Panc1 (cell line): ENCODE results near the gene NDP. TPM values are rescaled to one million over a fixed set of nuclear protein-coding genes. Genes with fewer than 3 reads are reported as not detected.

ENCODE experiments used
- ATAC-seq: fragments of 200-7000 bp; cut with Tn5 transposase; 2 replicates; pipeline ENCODE4 v1.9.1; 2020; ENCODE audit warnings: mild to moderate bottlenecking, moderate library complexity
- BruUV-seq: library from RNA; stranded (reverse); fragments of 400-500 nt; replicated peaks from 2 replicates; lab custom pipeline; 2021; lab: Mats Ljungman, UMichigan
- CTCF ChIA-PET: fragments of 300-600 bp; sonication (Branson Sonifier 250); formaldehyde crosslinking; loops from one replicate; lab custom pipeline; 2022; ENCODE audit warnings: antibody characterized with exemption; lab: Charles Lee
- POLR2A ChIA-PET: fragments of 300-600 bp; sonication (Branson Sonifier 250); formaldehyde crosslinking; loops from one replicate; lab custom pipeline; 2022; ENCODE audit warnings: antibody characterized with exemption; lab: Charles Lee
- DNase-seq: peaks from one replicate; pipeline ENCODE4 v3.0.0-alpha.2; 2010; ENCODE audit warnings: low read depth, low spot score
- H3K27ac ChIP-seq: 2 replicates; pipeline ENCODE4 v1.5.1; 2011; ENCODE audit warnings: mild to moderate bottlenecking, low read length, inconsistent platforms
- H3K27me3 ChIP-seq: fragments of 200-500 bp; sonication (Bioruptor generic); 2 replicates; pipeline ENCODE4 v1.6.0; 2014; ENCODE audit warnings: low read length, inconsistent platforms; ENCODE audit not compliant: control insufficient read depth, insufficient read depth
- H3K36me3 ChIP-seq: fragments of 200-500 bp; sonication (Bioruptor generic); 2 replicates; pipeline ENCODE4 v1.5.1; 2014; ENCODE audit warnings: inconsistent platforms, mild to moderate bottlenecking, low read length, moderate library complexity; ENCODE audit not compliant: control insufficient read depth, insufficient read depth
- H3K4me1 ChIP-seq: 2 replicates; pipeline ENCODE4 v1.5.1; 2011; ENCODE audit warnings: inconsistent platforms, mild to moderate bottlenecking, low read length, moderate library complexity; ENCODE audit not compliant: control insufficient read depth, insufficient read depth
- H3K4me3 ChIP-seq, 2 experiments: 2 replicates each; pipeline ENCODE4 v1.5.1; 2011 to 2012; ENCODE audit warnings: low read depth in 2 of 2, low read length in 2 of 2, mild to moderate bottlenecking in 2 of 2, inconsistent platforms in 1 of 2, moderate library complexity in 1 of 2
- H3K9me3 ChIP-seq: fragments of 200-500 bp; sonication (Bioruptor generic); 2 replicates; pipeline ENCODE4 v1.5.1; 2014; ENCODE audit warnings: low read depth, mild to moderate bottlenecking, inconsistent platforms, low read length, moderate library complexity; ENCODE audit not compliant: control insufficient read depth, insufficient read depth
- CTCF ChIP-seq: fragments of 450-650 bp; IDR thresholded peaks from 2 replicates; pipeline ENCODE4 v1.5.1; 2017; ENCODE audit warnings: mild to moderate bottlenecking
- POLR2AphosphoS5 ChIP-seq: IDR thresholded peaks from 2 replicates; pipeline ENCODE4 v1.6.1; 2012; ENCODE audit warnings: mild to moderate bottlenecking, low read depth, low read length, moderate library complexity
- REST ChIP-seq, 2 experiments: IDR thresholded peaks; 2 replicates each; pipeline ENCODE4 v1.6.1; 2011 to 2012; ENCODE audit warnings: low read depth in 2 of 2, control low read depth in 1 of 2, low read length in 1 of 2, mild to moderate bottlenecking in 1 of 2, moderate library complexity in 1 of 2; ENCODE audit not compliant: insufficient read depth in 1 of 2
- SIN3A ChIP-seq: IDR thresholded peaks from 2 replicates; pipeline ENCODE4 v1.6.1; 2012; ENCODE audit warnings: low read depth, mild to moderate bottlenecking, low read length, moderate library complexity, borderline replicate concordance; ENCODE audit not compliant: insufficient read depth
- TCF7L2 ChIP-seq: IDR thresholded peaks from 2 replicates; pipeline ENCODE4 v1.6.1; 2011; ENCODE audit warnings: mild to moderate bottlenecking, low read depth, low read length, inconsistent platforms
- in situ Hi-C: cut with HindIII; loops from 2 replicates; pipeline ENCODE4 v1.10.0; 2016; ENCODE audit warnings: low sequenced_read_pairs, low pct_unique_long_range_greater_than_20kb
- intact Hi-C: fragments of 100-400 bp; cut with micrococcal nuclease; formaldehyde crosslinking; loops from one replicate; pipeline ENCODE4 v1.10.0; 2022; ENCODE audit not compliant: unreplicated experiment
- total RNA-seq: library from RNA; stranded (reverse); gene quantifications from one replicate; pipeline ENCODE4 v1.2.1, GENCODE V29; 2021; ENCODE audit not compliant: unreplicated experiment

NDP gene
- total RNA-seq, 1 experiment from 2014 or later = not detected

GRCh38 chrX:43961699-43962098, 11.5 kb downstream of the NDP start:
- Histone ChIP-seq H3K4me3 (no peak overlapping the region), H3K27me3 (no peaks in the 10 kb centered on the region), H3K9me3 (no peaks in the 10 kb centered on the region), H3K4me1 (no peaks in the 10 kb centered on the region), H3K36me3 (no peaks in the 10 kb centered on the region), H3K27ac (no peak overlapping the region)
- ATAC-seq (no peak), DNase-seq (no peak)
- BruUV-seq = no TSS peak
- in situ Hi-C loops = no loop called here
- ChIA-PET CTCF (no interaction called here), POLR2A (no interaction called here)
- intact Hi-C loops = no loop called here
- TF ChIP-seq SIN3A (no peak), REST (IDR thresholded peaks at IDR 0.05; ENCODE audit: insufficient read depth in 1 of 2, low read depth in 2 of 2, low read length in 1 of 2) (no peak), POLR2AphosphoS5 (no peak), CTCF (peak; percentile 37; the same call in 1 of the 2 replicates), TCF7L2 (no peak)

DNA sequence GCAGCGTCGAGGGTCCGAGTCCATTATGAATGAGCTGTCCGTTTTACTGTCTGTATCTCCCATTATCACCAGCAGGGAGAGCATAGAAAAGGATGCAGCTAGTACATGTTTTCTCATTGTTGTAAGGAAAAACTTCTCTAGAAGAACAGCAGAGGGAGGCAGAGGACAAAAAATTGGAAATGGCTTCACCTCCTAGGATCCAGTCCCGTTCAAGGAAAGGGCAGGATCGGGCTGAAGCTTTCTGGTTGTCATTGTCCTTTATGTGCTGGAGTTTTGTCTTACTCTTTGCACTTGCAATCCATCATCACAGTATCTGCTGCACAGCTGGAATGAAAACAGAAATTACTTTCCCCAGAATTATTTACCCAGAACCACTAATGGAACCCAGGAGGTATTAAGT, 14.7 kb downstream of the NDP start:
- Histone ChIP-seq H3K27ac (no peak overlapping the region), H3K4me1 (no peaks in the 10 kb centered on the region), H3K4me3 (no peak overlapping the region), H3K9me3 (no peaks in the 10 kb centered on the region), H3K27me3 (no peaks in the 10 kb centered on the region), H3K36me3 (no peaks in the 10 kb centered on the region)
- ChIA-PET CTCF (interaction anchor here (0.5 to 1.9 kb wide), 11 partner anchors 8 to 1845 kb away, joined by 3 to 8 read pairs (median 4); no protein-coding TSS in a partner anchor), POLR2A (interaction anchor here (0.6 kb wide), 1 partner anchor 725 kb away, joined by 8 read pairs; no protein-coding TSS in a partner anchor)
- TF ChIP-seq CTCF = peak; percentile 74
- no peak for TF ChIP-seq SIN3A
- intact Hi-C loops = loop anchor here (2.0 kb wide), 1 partner anchor 286 kb away; no protein-coding TSS in a partner anchor
- DNase-seq (peak; percentile 71), ATAC-seq (peak; percentile 93)
- in situ Hi-C loops = no loop called here
- BruUV-seq = no TSS peak
